GM21515 (cell line): ENCODE results near the gene GATA1.

Experiments
- ATAC-seq: cut with Tn5 transposase; IDR thresholded peaks from one replicate; pipeline ENCODE4 v1.9.1; 2021; ENCODE audit not compliant: unreplicated experiment

The GATA1 gene

DNA sequence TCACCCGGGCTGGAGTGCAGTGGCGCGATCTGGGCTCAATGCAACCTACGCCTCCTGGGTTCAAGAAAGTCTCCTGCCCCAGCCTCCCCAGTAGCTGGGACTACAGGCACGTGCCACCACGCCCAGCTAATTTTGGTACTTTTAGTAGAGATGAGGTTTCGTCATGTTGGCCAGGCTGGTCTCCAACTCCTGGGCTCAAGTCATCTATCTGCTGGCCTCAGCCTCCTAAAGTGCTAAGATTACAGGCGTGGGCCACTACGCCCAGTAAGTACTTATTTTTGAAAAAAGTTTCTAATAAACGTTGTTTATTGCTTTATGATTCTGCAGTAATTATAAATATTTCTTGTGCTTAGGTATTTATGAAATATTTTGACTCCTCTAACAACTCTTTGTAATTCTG is 53.3 kb downstream of the GATA1 start:
- ATAC-seq = no peak
